Endodermal cell (in vitro differentiated cells): ENCODE results near the gene ELL. TPM values are rescaled to one million over a fixed set of nuclear protein-coding genes. Genes with fewer than 3 reads are reported as not detected.

Experiments used
- DNase-seq: peaks from one replicate; pipeline ENCODE4 v3.0.0-alpha.2; 2017
- H3K27ac ChIP-seq: 2 replicates; pipeline ENCODE4 v1.5.1; 2013; ENCODE audit warnings: mild to moderate bottlenecking, low read depth, low read length, moderate library complexity
- H3K27me3 ChIP-seq: 2 replicates; pipeline ENCODE4 v1.6.1; 2013; ENCODE audit warnings: mild to moderate bottlenecking, low read length, moderate library complexity; ENCODE audit not compliant: insufficient read depth, control insufficient read depth, poor library complexity, severe bottlenecking
- H3K36me3 ChIP-seq: 2 replicates; pipeline ENCODE4 v1.7.0; 2013; ENCODE audit warnings: mild to moderate bottlenecking, low read length, moderate library complexity; ENCODE audit not compliant: control insufficient read depth, insufficient read depth
- H3K4me1 ChIP-seq: one replicate; pipeline ENCODE4 v1.7.0; 2013; ENCODE audit warnings: low read length; ENCODE audit not compliant: control insufficient read depth, insufficient read depth
- H3K4me3 ChIP-seq: 2 replicates; pipeline ENCODE4 v1.5.1; 2013; ENCODE audit warnings: mild to moderate bottlenecking, low read length, moderate library complexity
- H3K9ac ChIP-seq: 2 replicates; pipeline ENCODE4 v1.6.1; 2013; ENCODE audit warnings: mild to moderate bottlenecking, low read length, moderate library complexity; ENCODE audit not compliant: poor library complexity, severe bottlenecking; ENCODE audit errors: extremely low read depth
- H3K9me3 ChIP-seq: 2 replicates; pipeline ENCODE4 v1.6.1; 2013; ENCODE audit warnings: mild to moderate bottlenecking, low read length, moderate library complexity; ENCODE audit not compliant: control insufficient read depth
- H3K27ac Mint-ChIP-seq: 2 replicates; pipeline ENCODE4 v1.8.0; 2020; ENCODE audit warnings: mixed read lengths
- H3K27me3 Mint-ChIP-seq: 2 replicates; pipeline ENCODE4 v1.8.0; 2021; ENCODE audit warnings: mild to moderate bottlenecking, mixed read lengths; ENCODE audit not compliant: insufficient read depth
- H3K36me3 Mint-ChIP-seq: 2 replicates; pipeline ENCODE4 v1.8.0; 2020; ENCODE audit warnings: low read depth, mixed read lengths
- H3K4me1 Mint-ChIP-seq: 2 replicates; pipeline ENCODE4 v1.8.0; 2020; ENCODE audit warnings: mixed read lengths
- H3K4me3 Mint-ChIP-seq: 2 replicates; pipeline ENCODE4 v1.8.0; 2020; ENCODE audit warnings: mild to moderate bottlenecking, moderate library complexity, mixed read lengths
- H3K9me3 Mint-ChIP-seq: 2 replicates; pipeline ENCODE4 v1.8.0; 2020; ENCODE audit warnings: mild to moderate bottlenecking, mixed read lengths
- CTCF ChIP-seq: fragments of 200-600 bp; sonication (generic); conservative IDR thresholded peaks from 2 replicates; pipeline ENCODE4 v1.5.0; 2021; ENCODE audit warnings: antibody characterized with exemption, mild to moderate bottlenecking
- WGBS, 2 experiments: methylation state at CpG; one replicate each; pipeline versions ENCODE4 v1.1.5 to v1.1.7; 2013; ENCODE audit warnings: missing lambda C conversion rate in 2 of 2, mixed read lengths in 1 of 2; ENCODE audit not compliant: insufficient coverage in 1 of 2, insufficient read length in 1 of 2; 5-methylcytosine and 5-hydroxymethylcytosine counted together
- total RNA-seq, 2 donors: library from RNA; stranded (reverse); fragmentation: NEBNext Ultra II Directional in 1 of 2; extraction: Animal tissue kit (Norgen Biotek cat#: 25700) in 1 of 2; gene quantifications; 2 replicates in 1 of 2; 3 replicates in 1 of 2; pipeline ENCODE4 v1.2.1, GENCODE V29; 2021

ELL gene
- total RNA-seq, 2 donors from 2014 or later: 10.9 to 15.4 TPM

- WGBS, 2 experiments: 93 to 98% methylated on average over 12 to 15 of the region's 15 CpGs
- Histone ChIP-seq H3K9me3 (no peaks in the 10 kb centered on the region), H3K27me3 (no peaks in the 10 kb centered on the region), H3K4me1 (peaks cover 23% of the 10 kb centered on the region), H3K27ac (no peak overlapping the region), H3K9ac (no peak overlapping the region), H3K4me3 (no peak overlapping the region), H3K36me3 (no peaks in the 10 kb centered on the region)
- no peaks in the 10 kb centered on the region for H3K36me3 Mint-ChIP-seq
- peaks cover 27% of the 10 kb centered on the region for H3K4me1 Mint-ChIP-seq
- DNase-seq: no peak
- peak overlapping the region; percentile 53 for H3K27ac Mint-ChIP-seq
- H3K9me3 Mint-ChIP-seq: no peaks in the 10 kb centered on the region
- H3K4me3 Mint-ChIP-seq: no peak overlapping the region
- H3K27me3 Mint-ChIP-seq: no peaks in the 10 kb centered on the region
- no peak for TF ChIP-seq CTCF
Observed at GRCh38 chr19:18503337-18503970, 18.4 kb downstream of the ELL start.

- H3K9ac ChIP-seq: no peak overlapping the region
- no peaks in the 10 kb centered on the region for H3K36me3 ChIP-seq
- H3K27me3 Mint-ChIP-seq: no peaks in the 10 kb centered on the region
- H3K4me1 Mint-ChIP-seq: peaks cover 27% of the 10 kb centered on the region
- no peak overlapping the region for H3K4me3 ChIP-seq
- H3K4me3 Mint-ChIP-seq: no peak overlapping the region
- no peak overlapping the region for H3K27ac Mint-ChIP-seq
- H3K9me3 ChIP-seq: no peaks in the 10 kb centered on the region
- H3K4me1 ChIP-seq: peaks cover 23% of the 10 kb centered on the region
- H3K27me3 ChIP-seq: no peaks in the 10 kb centered on the region
- TF ChIP-seq CTCF: no peak
- H3K9me3 Mint-ChIP-seq: no peaks in the 10 kb centered on the region
- no peak overlapping the region for H3K27ac ChIP-seq
- H3K36me3 Mint-ChIP-seq: no peaks in the 10 kb centered on the region
- DNase-seq: no peak
- WGBS, 2 experiments: 93 to 95% methylated on average over 8 to 17 of the region's 17 CpGs
Observed at GRCh38 chr19:18502638-18503294, 19.1 kb downstream of the ELL start.

GRCh38 chr19:18502246-18502637 is 19.6 kb downstream of the ELL start:
- TF ChIP-seq CTCF: no peak
- Mint-ChIP-seq H3K4me3 (no peak overlapping the region), H3K27me3 (no peaks in the 10 kb centered on the region), H3K4me1 (peaks cover 22% of the 10 kb centered on the region), H3K27ac (no peak overlapping the region), H3K9me3 (no peaks in the 10 kb centered on the region), H3K36me3 (no peaks in the 10 kb centered on the region)
- Histone ChIP-seq H3K4me1 (peaks cover 18% of the 10 kb centered on the region), H3K9ac (no peak overlapping the region), H3K4me3 (no peak overlapping the region), H3K27me3 (no peaks in the 10 kb centered on the region), H3K9me3 (no peaks in the 10 kb centered on the region), H3K36me3 (no peaks in the 10 kb centered on the region), H3K27ac (no peak overlapping the region)
- WGBS, 2 experiments: 94% methylated on average over 3 to 7 of the region's 7 CpGs
- no peak for DNase-seq
